ENCODE results near the gene PTAFR.

DNA sequence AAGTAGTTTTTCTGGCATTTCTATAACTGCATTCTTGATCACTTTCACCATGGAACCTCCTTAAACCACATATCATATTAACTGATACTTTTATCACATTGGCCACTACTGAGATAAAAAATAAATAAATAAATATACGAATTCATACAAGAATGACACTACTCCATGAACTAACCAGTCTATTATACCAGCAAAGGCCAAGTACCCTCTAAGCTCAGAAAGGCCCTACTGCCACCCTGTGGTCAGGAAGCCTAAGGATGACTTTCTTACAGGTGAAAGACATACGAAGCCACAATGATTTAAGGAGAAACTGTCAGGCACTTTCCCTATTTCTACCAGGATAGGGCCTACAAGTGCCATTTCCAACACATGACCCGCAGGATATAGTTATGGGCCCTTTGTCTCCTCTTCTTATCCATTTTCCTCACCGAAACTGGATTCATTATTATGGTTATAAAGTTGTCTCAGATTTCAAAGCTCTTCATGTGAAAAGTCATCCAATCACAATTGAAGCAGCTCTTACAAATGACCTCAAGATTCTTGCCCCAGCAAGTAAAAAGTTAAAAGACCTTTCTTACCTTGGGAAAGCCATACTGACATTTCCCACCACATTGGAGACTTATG is 32.4 kb upstream of the PTAFR start:
- TF ChIP-seq, protein P1, sequence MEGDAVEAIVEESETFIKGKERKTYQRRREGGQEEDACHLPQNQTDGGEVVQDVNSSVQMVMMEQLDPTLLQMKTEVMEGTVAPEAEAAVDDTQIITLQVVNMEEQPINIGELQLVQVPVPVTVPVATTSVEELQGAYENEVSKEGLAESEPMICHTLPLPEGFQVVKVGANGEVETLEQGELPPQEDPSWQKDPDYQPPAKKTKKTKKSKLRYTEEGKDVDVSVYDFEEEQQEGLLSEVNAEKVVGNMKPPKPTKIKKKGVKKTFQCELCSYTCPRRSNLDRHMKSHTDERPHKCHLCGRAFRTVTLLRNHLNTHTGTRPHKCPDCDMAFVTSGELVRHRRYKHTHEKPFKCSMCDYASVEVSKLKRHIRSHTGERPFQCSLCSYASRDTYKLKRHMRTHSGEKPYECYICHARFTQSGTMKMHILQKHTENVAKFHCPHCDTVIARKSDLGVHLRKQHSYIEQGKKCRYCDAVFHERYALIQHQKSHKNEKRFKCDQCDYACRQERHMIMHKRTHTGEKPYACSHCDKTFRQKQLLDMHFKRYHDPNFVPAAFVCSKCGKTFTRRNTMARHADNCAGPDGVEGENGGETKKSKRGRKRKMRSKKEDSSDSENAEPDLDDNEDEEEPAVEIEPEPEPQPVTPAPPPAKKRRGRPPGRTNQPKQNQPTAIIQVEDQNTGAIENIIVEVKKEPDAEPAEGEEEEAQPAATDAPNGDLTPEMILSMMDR (IDR thresholded peaks at IDR 0.05; ENCODE audit: control extremely low read depth in 1 of 3, insufficient read depth in 1 of 3, low read depth in 1 of 3, low read length in 3 of 3) = peak in 2 of 3 experiments; percentile 77 to 79; a peak in 3 of 4 replicates
- TF ChIP-seq, protein P2, sequence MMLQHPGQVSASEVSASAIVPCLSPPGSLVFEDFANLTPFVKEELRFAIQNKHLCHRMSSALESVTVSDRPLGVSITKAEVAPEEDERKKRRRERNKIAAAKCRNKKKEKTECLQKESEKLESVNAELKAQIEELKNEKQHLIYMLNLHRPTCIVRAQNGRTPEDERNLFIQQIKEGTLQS (IDR thresholded peaks at IDR 0.05; ENCODE audit: insufficient read depth, low read depth, low read length) = no peak
- TF ChIP-seq KDM4A (IDR thresholded peaks at IDR 0.05; ENCODE audit: low read depth, low read length, severe bottlenecking) = no peak
- no peak for TF ChIP-seq POLR2AphosphoS5 (IDR thresholded peaks at IDR 0.05; ENCODE audit: low read depth, low read length)
- TF ChIP-seq ZNF274 (IDR thresholded peaks at IDR 0.05; ENCODE audit: borderline replicate concordance, extremely low read depth, low read length) = no peak
